ENCODE measurements around the gene RASSF4.

- TF ChIP-seq CTCF (IDR thresholded peaks at IDR 0.05) (no peak), EP300 (IDR thresholded peaks at IDR 0.05) (no peak)
Measured at GRCh38 chr10:45023426-45023825, 63.8 kb downstream of the RASSF4 start.

All from ovary (tissue), 3 donors.